ENCODE results near the gene CES1.

GRCh38 chr16:55830658-55831294, 2.1 kb downstream of the CES1 start:
- TF ChIP-seq CTCF (IDR thresholded peaks at IDR 0.05), result no peak
- TF ChIP-seq POLR2A (IDR thresholded peaks at IDR 0.05), result no peak

All from uterus (tissue), 2 donors.